SK-N-SH (cell line): Measurements from ENCODE around the gene TET1. TPM values are rescaled to one million over a fixed set of nuclear protein-coding genes. Genes with fewer than 3 reads are reported as not detected.
A peak's percentile ranks its signal among the peaks of the same experiment; 100 is the strongest.

ENCODE experiments used
- CTCF ChIA-PET: fragments of 300-600, 350-600 bp; formaldehyde crosslinking; extraction: SDS; loops from one replicate; lab custom pipeline; 2021; lab: Yijun Ruan, JAX
- POLR2A ChIA-PET: fragments of 350-600 bp; sonication (Branson Sonifier 250); formaldehyde crosslinking; extraction: SDS; loops from one replicate; lab custom pipeline; 2020; ENCODE audit warnings: antibody characterized with exemption, inconsistent platforms; lab: Yijun Ruan, JAX
- DNase-seq: peaks from one replicate; pipeline ENCODE4 v3.0.0; 2012
- H2AFZ ChIP-seq: fragments of 200-600 bp; sonication (generic); 2 replicates; pipeline ENCODE4 v1.8.1; 2016; ENCODE audit warnings: antibody characterized with exemption, mild to moderate bottlenecking, low read depth
- H3F3A ChIP-seq: fragments of 200-600 bp; sonication (generic); replicated peaks from 2 replicates; pipeline ENCODE3; 2016; ENCODE audit warnings: antibody characterized with exemption, mild to moderate bottlenecking; ENCODE audit not compliant: insufficient read depth
- H3K27ac ChIP-seq, 2 experiments: fragments of 200-500 bp in 1 of 2; fragments of 200-600 bp in 1 of 2; sonication (Bioruptor generic) in 1 of 2; sonication (generic), shearing (Covaris generic) in 1 of 2; 2 replicates each; pipeline versions ENCODE4 v1.5.1 to v1.6.1; 2014 to 2016; ENCODE audit warnings: low read depth in 2 of 2, inconsistent platforms in 1 of 2, low read length in 1 of 2, mild to moderate bottlenecking in 1 of 2, mixed read lengths in 1 of 2
- H3K27me3 ChIP-seq: fragments of 200-600 bp; sonication (generic), shearing (Covaris generic); 2 replicates; pipeline ENCODE4 v1.6.1; 2016; ENCODE audit warnings: mixed run types; ENCODE audit not compliant: insufficient read depth
- H3K36me3 ChIP-seq, 2 experiments: fragments of 200-500 bp in 1 of 2; fragments of 200-600 bp in 1 of 2; sonication (Bioruptor generic) in 1 of 2; sonication (generic) in 1 of 2; replicated peaks in 1 of 2; 2 replicates each; pipeline versions ENCODE3 to v1.5.1; 2014 to 2016; ENCODE audit warnings: low read length in 1 of 2, mild to moderate bottlenecking in 1 of 2; ENCODE audit not compliant: insufficient read depth in 2 of 2, control insufficient read depth in 1 of 2
- H3K4me1 ChIP-seq, 2 experiments: fragments of 200-500 bp in 1 of 2; fragments of 200-600 bp in 1 of 2; sonication (Bioruptor generic) in 1 of 2; sonication (generic), shearing (Covaris generic) in 1 of 2; 2 replicates each; pipeline versions ENCODE4 v1.5.1 to v1.6.1; 2014 to 2016; ENCODE audit warnings: low read depth in 1 of 2, low read length in 1 of 2, mixed run types in 1 of 2; ENCODE audit not compliant: insufficient read depth in 2 of 2, control insufficient read depth in 1 of 2
- H3K4me2 ChIP-seq: fragments of 200-600 bp; sonication (generic), shearing (Covaris generic); 2 replicates; pipeline ENCODE4 v1.6.1; 2017; ENCODE audit warnings: mixed run types
- H3K4me3 ChIP-seq, 2 experiments: fragments of 200-500 bp in 1 of 2; fragments of 200-600 bp in 1 of 2; sonication (Bioruptor generic) in 1 of 2; sonication (generic), shearing (Covaris generic) in 1 of 2; 2 replicates each; pipeline versions ENCODE4 v1.5.1 to v1.8.1; 2014 to 2016; ENCODE audit warnings: low read depth in 2 of 2, inconsistent platforms in 1 of 2, low read length in 1 of 2, mild to moderate bottlenecking in 1 of 2, mixed read lengths in 1 of 2, moderate library complexity in 1 of 2
- H3K79me2 ChIP-seq: fragments of 200-600 bp; sonication (generic); 2 replicates; pipeline ENCODE4 v1.8.1; 2017; ENCODE audit warnings: mild to moderate bottlenecking; ENCODE audit not compliant: insufficient read depth
- H3K9ac ChIP-seq: fragments of 200-600 bp; sonication (generic); 2 replicates; pipeline ENCODE4 v1.6.1; 2017; ENCODE audit warnings: mixed run types
- H3K9me2 ChIP-seq: fragments of 200-600 bp; sonication (generic); 2 replicates; pipeline ENCODE4 v1.6.1; 2017; ENCODE audit warnings: mixed run types
- H3K9me3 ChIP-seq: fragments of 200-600 bp; sonication (generic); 2 replicates; pipeline ENCODE4 v1.6.1; 2017; ENCODE audit warnings: mixed run types, mild to moderate bottlenecking, moderate library complexity
- H4K20me1 ChIP-seq: fragments of 200-600 bp; sonication (generic); 2 replicates; pipeline ENCODE4 v1.6.1; 2017; ENCODE audit warnings: mild to moderate bottlenecking, mixed run types; ENCODE audit not compliant: insufficient read depth
- CHD2 ChIP-seq: fragments of 150-350 bp; IDR thresholded peaks from 2 replicates; pipeline ENCODE4 v1.6.1; 2018; ENCODE audit warnings: low read length; ENCODE audit not compliant: partially characterized antibody
- CTCF ChIP-seq: fragments of 200-600 bp; sonication (generic); IDR thresholded peaks from 2 replicates; pipeline ENCODE4 v1.6.1; 2017; ENCODE audit warnings: antibody characterized with exemption, mild to moderate bottlenecking, moderate library complexity
- EP300 ChIP-seq, 2 experiments: IDR thresholded peaks; 2 replicates each; pipeline versions ENCODE4 v1.4.0 to v1.6.1; 2012; ENCODE audit warnings: borderline replicate concordance in 1 of 2, low read depth in 1 of 2, low read length in 1 of 2
- FOSL2 ChIP-seq: IDR thresholded peaks from 2 replicates; pipeline ENCODE4 v1.4.0; 2012; ENCODE audit warnings: low read depth, mild to moderate bottlenecking, moderate library complexity, borderline replicate concordance
- GABPA ChIP-seq: IDR thresholded peaks from 2 replicates; pipeline ENCODE4 v1.4.0; 2012; ENCODE audit warnings: low read depth, mild to moderate bottlenecking
- GATA2 ChIP-seq: sonication (generic); formaldehyde crosslinking; IDR thresholded peaks from 2 replicates; pipeline ENCODE4 v1.5.0; 2020; ENCODE audit warnings: mild to moderate bottlenecking, missing genetic modification reagents
- JUND ChIP-seq: IDR thresholded peaks from 2 replicates; pipeline ENCODE4 v1.4.0; 2012
- MAX ChIP-seq: IDR thresholded peaks from 2 replicates; pipeline ENCODE4 v1.4.0; 2012; ENCODE audit warnings: low read depth
- NFIC ChIP-seq: IDR thresholded peaks from 2 replicates; pipeline ENCODE4 v1.4.0; 2012; ENCODE audit warnings: borderline replicate concordance
- PBX3 ChIP-seq: IDR thresholded peaks from 2 replicates; pipeline ENCODE4; 2012
- REST ChIP-seq: IDR thresholded peaks from 2 replicates; pipeline ENCODE4 v1.6.1; 2012; ENCODE audit warnings: mild to moderate bottlenecking, low read depth, low read length, moderate library complexity
- RXRA ChIP-seq: IDR thresholded peaks from 2 replicates; pipeline ENCODE4 v1.4.0; 2012; ENCODE audit warnings: low read depth, mild to moderate bottlenecking, borderline replicate concordance
- SIN3A ChIP-seq: IDR thresholded peaks from 2 replicates; pipeline ENCODE4 v1.6.1; 2012; ENCODE audit warnings: low read depth, mild to moderate bottlenecking, low read length, moderate library complexity, borderline replicate concordance
- SMC3 ChIP-seq: IDR thresholded peaks from 2 replicates; pipeline ENCODE4 v1.6.1; 2012; ENCODE audit warnings: low read depth, low read length, improper control_type of control experiment
- TAF1 ChIP-seq: IDR thresholded peaks from 2 replicates; pipeline ENCODE4 v1.6.1; 2012; ENCODE audit warnings: low read depth, mild to moderate bottlenecking, low read length, moderate library complexity, borderline replicate concordance
- TCF12 ChIP-seq: IDR thresholded peaks from 2 replicates; pipeline ENCODE4 v1.4.0; 2012
- TEAD4 ChIP-seq: IDR thresholded peaks from 2 replicates; pipeline ENCODE4 v1.4.0; 2012; ENCODE audit warnings: mild to moderate bottlenecking, borderline replicate concordance; ENCODE audit not compliant: insufficient read depth
- USF1 ChIP-seq: IDR thresholded peaks from 2 replicates; pipeline ENCODE4 v1.4.0; 2012; ENCODE audit warnings: low read depth, borderline replicate concordance
- YY1 ChIP-seq: IDR thresholded peaks from 2 replicates; pipeline ENCODE4 v1.4.0; 2012; ENCODE audit warnings: low read depth, mild to moderate bottlenecking
- ZBTB33 ChIP-seq: IDR thresholded peaks from 2 replicates; pipeline ENCODE4 v1.4.0; 2012; ENCODE audit warnings: low read depth, borderline replicate concordance
- WGBS: methylation state at CpG from one replicate; pipeline ENCODE4 v1.1.6; 2017; ENCODE audit warnings: low lambda C conversion rate; 5-methylcytosine and 5-hydroxymethylcytosine counted together
- polyA plus RNA-seq, 3 experiments: library from polyadenylated mRNA; depleted of rRNA; stranded (reverse); fragments of >200 nt; gene quantifications; 2 replicates each; pipeline ENCODE4 v1.2.3, GENCODE V29; 2012

TET1 gene
- polyA plus RNA-seq, 1 of the 3 experiments (the other 2 are of a cell fraction), result 0.38 TPM

GRCh38 chr10:68720793-68721672, 160.9 kb downstream of the TET1 start, which contains the start of gene CCAR1:
TSS of gene CCAR1 (plus strand) at chr10:68721239. CDS start at chr10:68722505, 1,266 bp downstream.
- H3K9me3 ChIP-seq, result no peaks in the 10 kb centered on the region
- H3F3A ChIP-seq, result peaks cover 16% of the 10 kb centered on the region
- peak within 1 kb of the TSS; percentile 99 for H2AFZ ChIP-seq
- H3K79me2 ChIP-seq, result peaks cover 50% of the 10 kb centered on the region
- H3K27me3 ChIP-seq, result no peaks in the 10 kb centered on the region
- 1% methylated on average over 40 of the region's 72 CpGs for WGBS
- H4K20me1 ChIP-seq, result no peaks in the 10 kb centered on the region
- H3K4me3 ChIP-seq, result peak within 1 kb of the TSS; percentile 71 to 89
- peak within 1 kb of the TSS; percentile 97 for H3K9ac ChIP-seq
- POLR2A ChIA-PET, result interaction anchor here (1.0 to 2.3 kb wide), 5 partner anchors 10 to 249 kb away, joined by 3 to 9 read pairs (median 3); partner anchors contain the start of gene DNA2
- peak; percentile 95 for DNase-seq
- no peaks in the 10 kb centered on the region for H3K9me2 ChIP-seq
- H3K4me2 ChIP-seq, result peak within 1 kb of the TSS; percentile 75
- H3K27ac ChIP-seq, result peak within 1 kb of the TSS; percentile 78 to 87
- CTCF ChIA-PET, result no interaction called here
- H3K36me3 ChIP-seq, result peaks cover 2 to 30% of the 10 kb centered on the region in 2 experiments
- peaks cover 4 to 5% of the 10 kb centered on the region in 2 experiments; a peak in 1 of 4 replicates for H3K4me1 ChIP-seq
- TF ChIP-seq CTCF, result no peak
- TF ChIP-seq USF1, result peak; percentile 93
- 0 out of 2 replicates have a peak, but pooled peaks have one; percentile 8 for TF ChIP-seq TEAD4
- no peak; the same call in 1 of the 2 replicates for TF ChIP-seq GABPA
- TF ChIP-seq RXRA, result no peak
- no peak for TF ChIP-seq TCF12
- peak; percentile 92 for TF ChIP-seq MAX
- TF ChIP-seq JUND, result no peak
- 0 out of 2 replicates have a peak, but pooled peaks have one; percentile 15 for TF ChIP-seq SIN3A
- peak; percentile 40; the same call in 1 of the 2 replicates for TF ChIP-seq TAF1
- TF ChIP-seq GATA2 (CRISPR knock-in tag), result no peak
- TF ChIP-seq YY1, result peak; percentile 90
- peak in 1 of 2 experiments; percentile 24; a peak in 1 of 4 replicates for TF ChIP-seq EP300 (IDR thresholded peaks at IDR 0.05; ENCODE audit: borderline replicate concordance in 1 of 2, low read depth in 1 of 2, low read length in 1 of 2)
- TF ChIP-seq NFIC, result no peak
- no peak for TF ChIP-seq FOSL2
- peak; percentile 45 for TF ChIP-seq CHD2
- TF ChIP-seq SMC3, result no peak
- no peak for TF ChIP-seq REST
- peak; percentile 3; the same call in 1 of the 2 replicates for TF ChIP-seq PBX3
- no peak for TF ChIP-seq ZBTB33
